Gastroesophageal sphincter (tissue), 3 donors: ENCODE measurements around the gene ASIC2.

Experiments
- CTCF ChIP-seq, 4 experiments: fragments of 200-600 bp in 2 of 4; fragments of 450-650 bp in 2 of 4; sonication (generic) in 1 of 4; IDR thresholded peaks; one replicate each; pipeline ENCODE4 v1.5.1; 2017 to 2019; ENCODE audit warnings: antibody characterized with exemption in 4 of 4, mild to moderate bottlenecking in 2 of 4, moderate library complexity in 2 of 4
- EP300 ChIP-seq: sonication (generic); formaldehyde crosslinking; IDR thresholded peaks from one replicate; pipeline ENCODE4 v1.6.1; 2017; ENCODE audit warnings: antibody characterized with exemption, mild to moderate bottlenecking

GRCh38 chr17:33273743-33274410 is 19.2 kb downstream of the ASIC2 start:
- no peak for TF ChIP-seq EP300
- no peak for TF ChIP-seq CTCF (IDR thresholded peaks at IDR 0.05)
